Caki2 (cell line): ENCODE measurements around the gene MUTYH. TPM values are rescaled to one million over a fixed set of nuclear protein-coding genes. Genes with fewer than 3 reads are reported as not detected.
"Not testable (repeated sequence)": the region's sequence is repeated elsewhere in the genome, so short reads cannot be mapped to it uniquely, and the experiment has no call there.

Experiments
- DNase-seq: peaks from one replicate; pipeline ENCODE4 v3.0.0-alpha.2; 2015; ENCODE audit warnings: low read depth
- in situ Hi-C: cut with HindIII; loops from 2 replicates; pipeline ENCODE4 v1.10.0; 2016; ENCODE audit warnings: low sequenced_read_pairs, low pct_unique_long_range_greater_than_20kb, mixed read lengths
- total RNA-seq: library from RNA; depleted of rRNA; stranded (reverse); fragments of >200 nt; shearing (Covaris generic); gene quantifications from 2 replicates; pipeline ENCODE4 v1.2.3, GENCODE V29; 2014; ENCODE audit warnings: low replicate concordance; rRNA removed

The MUTYH gene
- 24.9 and 54.8 TPM in 2 replicates for total RNA-seq

DNA sequence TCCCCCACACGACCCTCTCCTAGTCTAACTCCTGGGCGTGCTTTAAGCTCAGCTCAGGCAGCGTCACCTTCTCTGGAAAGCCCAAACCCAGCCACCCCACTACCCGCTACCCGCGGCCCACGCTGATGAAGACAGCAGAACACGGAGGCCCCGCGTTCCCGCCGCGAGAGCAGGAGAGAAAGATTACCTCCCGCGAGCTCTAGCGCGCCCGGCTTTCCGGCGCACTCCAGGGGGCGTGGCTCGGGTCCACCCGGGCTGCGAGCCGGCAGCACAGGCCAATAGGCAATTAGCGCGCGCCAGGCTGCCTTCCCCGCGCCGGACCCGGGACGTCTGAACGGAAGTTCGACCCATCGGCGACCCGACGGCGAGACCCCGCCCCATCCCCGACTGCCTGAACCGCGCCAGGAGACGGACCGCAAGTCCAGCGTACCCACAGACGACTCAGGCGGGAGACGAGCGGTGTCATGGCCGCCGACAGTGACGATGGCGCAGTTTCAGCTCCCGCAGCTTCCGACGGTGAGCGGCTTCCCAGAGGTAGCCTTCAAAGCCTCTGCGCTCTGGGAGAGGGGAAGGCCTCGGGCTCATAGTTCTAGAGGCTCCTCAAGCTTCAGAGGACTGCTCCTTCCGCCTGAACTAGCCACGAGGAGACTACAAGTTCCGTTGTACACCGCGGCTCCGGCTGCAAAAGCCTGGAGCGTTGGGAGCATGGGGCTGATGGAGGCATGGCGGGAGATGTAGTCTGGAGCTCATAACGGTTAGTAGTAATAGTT, at the start of gene MUTYH, which contains the start of gene TOE1:
TSS of gene MUTYH (minus strand) at position 652 of the 770 bp plus-strand sequence. CDS start 5,935 bp downstream, outside the sequence.
TSS of gene TOE1 (plus strand) at position 382 of the 770 bp plus-strand sequence. CDS start at position 465, 83 bp downstream.
- peak; percentile 91 for DNase-seq
- in situ Hi-C loops, result no loop called here

DNA sequence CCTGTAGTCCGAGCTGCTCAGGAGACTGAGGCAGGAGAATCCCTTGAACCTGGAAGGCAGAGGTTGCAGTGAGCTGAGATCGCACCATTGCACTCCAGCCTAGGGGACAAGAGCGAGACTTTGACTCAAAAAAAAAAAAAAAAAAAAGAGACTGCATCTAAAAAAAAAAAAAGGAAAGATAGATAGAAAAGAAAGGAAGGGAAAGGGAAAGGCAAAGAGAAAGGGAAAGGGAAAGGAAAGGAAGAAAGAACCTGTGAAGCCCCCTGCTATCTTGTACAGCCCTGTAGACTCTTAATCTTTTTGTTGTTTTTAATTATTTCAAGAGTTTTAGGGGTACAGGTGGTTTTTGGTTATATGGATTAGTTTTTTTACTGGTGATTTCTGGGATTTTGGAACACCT, 46.0 kb upstream of the MUTYH start:
- DNase-seq, result no peak
- in situ Hi-C loops, result no loop called here

DNA sequence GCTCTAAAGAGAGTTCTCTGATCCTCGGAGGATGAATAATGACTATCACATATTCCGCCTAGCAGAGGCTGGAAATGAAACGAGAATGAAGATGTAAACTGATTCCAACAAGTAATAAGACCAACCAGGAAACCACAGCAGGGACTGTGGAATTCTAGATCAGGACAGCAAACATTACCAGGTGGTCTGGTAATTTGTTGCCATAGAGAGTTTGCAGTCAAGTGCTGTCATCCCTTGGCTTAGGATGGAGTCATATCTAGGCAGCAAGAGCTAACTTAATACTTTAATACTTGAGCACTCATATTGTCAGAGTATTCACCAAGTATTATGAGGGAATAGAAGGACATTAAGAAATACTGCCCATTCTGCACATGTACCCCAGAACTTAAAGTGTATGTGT, 45.1 kb upstream of the MUTYH start:
- in situ Hi-C loops, result no loop called here
- no peak for DNase-seq

DNA sequence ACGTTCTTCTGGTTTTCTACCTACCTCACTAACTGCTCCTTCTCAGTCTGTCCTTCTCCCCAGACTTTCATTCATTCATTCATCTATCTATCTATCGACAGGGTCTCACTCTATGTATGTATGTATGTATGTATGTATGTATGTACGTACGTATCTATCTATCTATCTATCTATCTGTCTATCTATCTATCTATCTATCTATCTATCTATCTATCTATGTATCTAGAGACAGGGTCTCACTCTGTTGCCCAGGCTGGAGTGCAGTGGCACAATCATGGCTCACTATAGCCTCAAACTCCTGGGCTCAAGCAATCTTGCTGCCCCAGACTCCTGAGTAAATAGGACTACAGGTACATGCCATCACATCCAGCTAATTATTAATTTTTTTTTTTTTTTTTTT, 44.0 kb upstream of the MUTYH start:
- in situ Hi-C loops, DNase-seq: not testable (repeated sequence)

DNA sequence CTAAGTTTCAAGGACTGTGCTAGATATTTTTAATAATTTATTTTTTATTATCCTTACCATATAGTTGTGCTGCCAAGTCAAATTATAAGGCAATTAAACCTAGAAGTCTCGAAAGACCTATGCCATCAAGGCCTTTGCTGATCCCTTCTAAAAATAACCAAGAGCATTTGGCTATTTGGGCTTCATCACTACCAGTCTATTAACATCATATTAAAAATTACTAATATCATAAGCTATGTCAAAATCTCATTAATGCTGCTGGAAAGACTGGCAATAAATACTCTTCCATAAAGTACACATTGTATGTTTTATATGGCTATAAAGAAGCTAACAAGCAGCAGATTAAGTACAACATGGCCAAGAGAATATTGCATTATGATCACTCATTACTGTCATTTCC, 43.0 kb upstream of the MUTYH start:
- DNase-seq, result no peak
- in situ Hi-C loops, result no loop called here

- no peak for DNase-seq
- in situ Hi-C loops, result no loop called here
Observed at GRCh38 chr1:45381243-45381642, 41.0 kb upstream of the MUTYH start.

DNA sequence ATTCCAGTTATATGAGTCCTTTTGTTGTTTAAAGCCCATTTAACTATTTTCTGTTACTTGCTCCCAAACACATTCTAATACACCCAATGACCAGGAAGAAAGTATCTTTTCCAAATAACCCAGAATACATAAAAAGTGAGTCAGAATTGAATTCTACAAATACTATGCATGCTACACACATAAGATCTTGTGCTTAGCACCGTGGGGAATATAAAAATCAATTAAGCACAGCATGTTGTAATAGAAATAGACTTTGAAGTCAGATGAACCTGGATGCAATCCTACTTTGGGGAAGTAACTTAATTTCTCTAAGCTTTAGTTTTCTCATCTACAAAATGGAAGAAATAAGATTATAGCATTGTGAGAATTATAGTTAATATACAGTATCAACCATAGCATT, 40.5 kb upstream of the MUTYH start:
- no peak for DNase-seq
- in situ Hi-C loops, result no loop called here

DNA sequence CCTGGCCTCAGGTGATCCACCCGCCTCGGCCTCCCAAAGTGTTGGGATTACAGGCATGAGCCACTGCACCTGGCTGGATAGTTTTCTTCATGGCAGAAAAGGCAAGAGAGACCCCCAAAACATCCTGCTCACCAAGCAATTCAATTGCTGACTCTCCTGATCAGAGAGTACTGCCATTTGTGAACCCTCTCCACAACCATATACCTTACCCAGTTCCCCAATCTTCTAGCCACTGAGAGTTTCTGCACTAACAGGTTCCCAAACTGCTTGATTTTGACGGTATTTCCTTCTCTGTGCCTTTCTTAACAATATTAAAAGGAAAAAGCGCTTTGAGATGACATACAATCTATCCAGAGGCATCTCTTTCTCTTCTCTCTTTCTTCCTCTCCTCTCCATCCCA, 39.9 kb upstream of the MUTYH start:
- in situ Hi-C loops, result no loop called here
- no peak for DNase-seq

DNA sequence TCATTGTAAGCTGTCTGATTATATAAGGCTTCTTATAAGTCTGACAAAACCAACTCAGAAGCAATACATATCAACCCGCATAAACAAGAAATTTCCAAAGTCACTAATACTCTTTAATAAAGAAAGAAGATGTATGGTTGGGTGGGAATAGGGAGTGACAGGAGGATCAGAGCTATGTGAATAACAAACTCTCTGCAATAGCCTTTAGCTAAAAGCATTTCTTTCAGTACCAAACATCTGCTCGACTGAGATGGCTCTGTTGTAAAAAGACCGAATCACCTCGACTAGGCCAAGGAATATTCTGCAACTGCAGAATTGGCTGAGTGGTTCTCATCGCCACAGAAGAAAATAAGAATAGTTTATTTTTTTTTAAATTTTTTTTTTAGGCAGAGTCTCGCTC, 39.3 kb upstream of the MUTYH start:
- DNase-seq, result no peak
- in situ Hi-C loops, result no loop called here

- in situ Hi-C loops, result no loop called here
- no peak for DNase-seq
Observed at GRCh38 chr1:45378184-45378583, 37.9 kb upstream of the MUTYH start.

DNA sequence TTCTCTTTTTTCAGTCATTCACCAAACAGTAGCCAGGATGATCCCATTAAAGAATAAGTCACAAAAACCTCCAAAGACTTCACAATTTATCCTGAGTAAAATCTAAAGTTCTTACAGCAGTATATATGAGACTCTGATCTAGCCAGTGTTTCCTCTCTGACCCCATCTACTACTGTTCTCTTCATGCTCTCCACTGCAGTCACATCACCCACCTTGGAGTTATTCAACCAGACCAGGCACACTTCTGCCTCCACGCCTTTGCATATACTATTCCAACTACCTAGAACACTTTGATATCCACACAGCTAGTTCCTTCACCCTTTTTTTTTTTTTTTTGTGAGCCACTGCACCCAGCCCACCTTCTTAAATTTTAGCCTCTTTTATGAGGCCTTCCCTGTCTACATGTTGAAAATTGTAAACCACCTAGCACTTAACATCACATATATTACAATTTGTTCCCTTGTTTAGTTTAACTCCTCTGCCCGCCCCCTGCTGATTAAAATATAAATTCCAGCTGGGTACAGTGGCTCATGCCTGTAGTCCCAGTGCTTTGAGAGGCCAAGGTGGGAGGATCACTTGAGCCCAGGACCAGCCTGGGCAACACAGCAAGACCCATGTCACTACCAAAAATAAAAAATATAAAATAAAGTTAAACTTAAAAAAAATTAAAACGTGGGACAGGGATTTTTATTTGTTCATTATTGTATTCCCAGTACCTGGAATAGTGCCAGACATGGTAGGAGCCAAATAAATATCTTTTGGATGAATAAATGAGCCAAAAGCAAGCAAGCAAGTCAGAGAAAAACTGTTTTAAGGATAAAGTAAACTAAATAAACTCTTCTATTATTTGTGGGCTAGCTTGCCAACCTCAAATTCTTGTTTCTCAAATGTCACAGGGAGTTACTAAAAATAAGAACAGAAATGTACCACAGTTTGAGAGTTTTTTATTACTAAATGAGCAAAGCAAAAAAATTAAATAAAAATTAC, 35.2 kb upstream of the MUTYH start:
- in situ Hi-C loops, result no loop called here
- DNase-seq, result no peak

GRCh38 chr1:45373573-45373972, 33.3 kb upstream of the MUTYH start:
- in situ Hi-C loops, result no loop called here

GRCh38 chr1:45370575-45370974, 30.3 kb upstream of the MUTYH start:
- no peak for DNase-seq
- in situ Hi-C loops, result no loop called here

More at GRCh38 chr1:45373573-45373972, 33.3 kb upstream of the MUTYH start:
- DNase-seq, result no peak

DNA sequence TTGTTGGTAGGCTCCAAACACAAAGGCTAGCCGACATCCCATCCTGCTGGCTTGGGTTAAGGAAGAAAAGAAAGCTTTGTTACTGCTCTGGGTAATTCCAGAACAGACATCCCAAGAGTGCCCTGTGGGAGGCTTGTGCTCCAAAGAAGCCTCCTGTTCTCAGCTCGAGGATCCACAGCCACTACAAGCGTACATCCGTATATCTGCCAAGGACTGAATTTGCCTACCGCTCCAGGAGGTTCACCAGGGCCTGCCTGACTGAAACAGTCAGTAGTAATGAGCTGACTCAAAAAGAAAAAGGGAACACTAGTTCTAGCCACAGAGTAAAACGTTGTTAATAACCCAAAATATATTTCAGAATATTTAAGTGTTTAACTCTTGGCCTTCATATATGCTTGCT, 24.8 kb upstream of the MUTYH start:
- in situ Hi-C loops, result no loop called here
- DNase-seq, result no peak

DNA sequence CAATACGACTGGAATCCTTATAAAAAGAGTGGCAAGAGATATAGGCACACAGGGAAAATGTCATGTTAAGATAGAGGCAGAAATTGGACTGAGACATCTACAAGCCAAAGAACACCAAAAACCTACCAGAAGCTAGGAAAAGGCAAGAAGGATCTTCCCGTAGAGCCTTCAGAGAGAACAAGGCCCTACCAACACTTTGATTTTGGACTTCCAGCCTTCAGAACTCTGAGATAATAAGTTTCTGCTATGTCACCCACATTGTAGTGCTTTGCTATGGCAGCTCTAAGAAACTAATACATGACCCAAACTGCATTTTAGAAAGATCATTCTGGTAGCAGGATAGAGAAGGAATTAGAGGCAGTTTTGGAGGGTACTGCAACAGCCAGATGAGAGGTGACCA, 24.1 kb upstream of the MUTYH start:
- in situ Hi-C loops, result no loop called here
- no peak for DNase-seq

- DNase-seq, in situ Hi-C loops: not testable (repeated sequence)
Observed at GRCh38 chr1:45360981-45361380, 20.7 kb upstream of the MUTYH start.

DNA sequence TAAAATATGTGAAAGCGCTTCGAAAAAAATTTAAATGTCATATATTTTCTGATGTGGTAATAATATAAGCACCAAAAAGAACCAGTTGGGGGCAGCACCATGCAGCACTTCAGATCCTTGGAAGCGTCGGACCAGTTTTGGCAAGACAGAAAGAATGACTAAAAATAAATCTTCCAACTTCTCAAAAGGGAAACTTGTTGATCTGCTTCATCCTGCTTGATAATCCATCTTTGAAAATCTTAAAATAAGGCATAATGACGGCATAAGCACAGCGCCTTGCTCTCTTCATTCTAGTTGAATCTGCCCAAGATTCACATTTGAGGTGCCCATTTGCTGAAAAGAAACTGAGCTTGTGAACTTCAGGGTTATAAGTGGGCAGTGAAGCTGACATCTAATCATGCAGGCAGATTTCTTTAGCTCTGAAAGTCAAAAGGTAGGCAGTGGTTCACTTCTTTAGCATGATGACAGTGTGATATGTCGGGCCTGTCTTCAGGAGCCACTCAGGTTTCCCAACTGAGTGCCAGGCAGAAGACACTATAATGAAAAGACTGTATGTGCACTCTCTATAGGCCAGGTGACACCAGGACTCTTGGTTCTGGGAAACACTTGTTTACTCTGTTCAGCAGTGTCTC, 19.8 kb upstream of the MUTYH start:
- in situ Hi-C loops, result no loop called here
- DNase-seq, result peak; percentile 20

- in situ Hi-C loops, result no loop called here
- DNase-seq, result no peak
Observed at GRCh38 chr1:45356186-45356585, 15.9 kb upstream of the MUTYH start.

DNA sequence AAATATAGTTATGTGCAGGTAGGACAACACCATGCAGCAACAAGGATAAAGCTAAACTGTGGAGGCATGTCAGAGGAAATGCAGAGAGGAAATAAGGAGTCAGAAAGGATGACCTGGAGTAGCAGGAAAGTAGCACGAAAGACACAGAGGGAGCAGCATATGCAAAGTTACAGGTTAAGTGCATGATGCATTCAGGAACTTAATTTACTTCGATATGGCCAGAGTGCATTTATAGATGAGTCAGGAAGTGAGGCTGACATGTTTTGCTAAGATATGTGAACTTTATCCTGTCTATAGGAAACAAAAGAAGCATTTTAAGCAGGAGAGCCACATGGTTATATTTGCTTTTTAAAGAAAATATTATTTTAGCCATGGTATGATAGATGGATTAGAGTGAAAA, 15.4 kb upstream of the MUTYH start:
- in situ Hi-C loops, result no loop called here
- DNase-seq, result no peak
